B cell (primary cell): Measurements from ENCODE around the gene MTHFSD. TPM values are rescaled to one million over a fixed set of nuclear protein-coding genes. Genes with fewer than 3 reads are reported as not detected.

Experiments
- ATAC-seq: fragments of 200-7000 bp; cut with Tn5 transposase; one replicate; pipeline ENCODE4 v1.10.0; 2021; ENCODE audit warnings: low read depth, mild to moderate bottlenecking, moderate number of reproducible peaks, moderate library complexity
- CTCF ChIA-PET: fragments of 350-600 bp; sonication (Branson Sonifier 250); formaldehyde crosslinking; loops from one replicate; lab custom pipeline; 2021; ENCODE audit warnings: antibody characterized with exemption, inconsistent platforms; lab: Charles Lee
- POLR2A ChIA-PET: fragments of 350-600 bp; sonication (Branson Sonifier 250); formaldehyde crosslinking; loops from one replicate; lab custom pipeline; 2021; ENCODE audit warnings: antibody characterized with exemption; lab: Charles Lee
- DNase-seq: peaks from one replicate; pipeline ENCODE4 v3.0.0; 2013
- H2AFZ ChIP-seq: 2 replicates; pipeline ENCODE4 v1.6.1; 2012; ENCODE audit warnings: mild to moderate bottlenecking, low read depth, low read length; ENCODE audit not compliant: insufficient read depth, poor library complexity, severe bottlenecking
- H3K27ac ChIP-seq, 2 donors: 1 replicate in 1 of 2; 2 replicates in 1 of 2; pipeline ENCODE4 v1.5.1; 2012 to 2013; ENCODE audit warnings: low read length in 2 of 2, mild to moderate bottlenecking in 2 of 2, moderate library complexity in 1 of 2
- H3K27me3 ChIP-seq, 4 experiments: fragments of 200-600 bp in 1 of 4; sonication (generic) in 1 of 4; replicated peaks in 1 of 4; 1 replicate in 2 of 4; 2 replicates in 2 of 4; pipeline versions ENCODE4 v1.6.1 to v1.7.0; 2013 to 2016; ENCODE audit warnings: low read length in 3 of 4, mild to moderate bottlenecking in 2 of 4, mixed read lengths in 1 of 4, moderate library complexity in 1 of 4; ENCODE audit not compliant: insufficient read depth in 4 of 4, control insufficient read depth in 3 of 4; ENCODE audit errors: control extremely low read depth in 1 of 4
- H3K36me3 ChIP-seq, 2 experiments: replicated peaks in 1 of 2; 1 replicate in 1 of 2; 2 replicates in 1 of 2; pipeline versions ENCODE4 v1.6.1 to v1.7.1; 2013; ENCODE audit warnings: low read length in 1 of 2; ENCODE audit not compliant: insufficient read depth in 2 of 2, control insufficient read depth in 1 of 2; ENCODE audit errors: control extremely low read depth in 1 of 2, extremely low read depth in 1 of 2
- H3K4me1 ChIP-seq, 2 donors: fragments of 200-600 bp in 1 of 2; sonication (generic) in 1 of 2; 1 replicate in 1 of 2; 2 replicates in 1 of 2; pipeline versions ENCODE4 v1.5.1 to v1.6.1; 2013 to 2017; ENCODE audit warnings: low read length in 2 of 2; ENCODE audit not compliant: control insufficient read depth in 2 of 2, insufficient read depth in 2 of 2
- H3K4me2 ChIP-seq: replicated peaks from 2 replicates; pipeline ENCODE3; 2012; ENCODE audit warnings: mild to moderate bottlenecking, low read depth, low read length; ENCODE audit not compliant: poor library complexity, severe bottlenecking
- H3K4me3 ChIP-seq, 5 experiments: fragments of 200-600 bp in 1 of 5; sonication (generic) in 1 of 5; 1 replicate in 3 of 5; 2 replicates in 2 of 5; pipeline versions ENCODE4 v1.5.1 to v1.7.0; 2011 to 2016; ENCODE audit warnings: low read length in 4 of 5, mild to moderate bottlenecking in 4 of 5, low read depth in 2 of 5, control low read depth in 1 of 5, moderate library complexity in 1 of 5; ENCODE audit not compliant: insufficient read depth in 1 of 5; ENCODE audit errors: control extremely low read depth in 1 of 5, extremely low read depth in 1 of 5
- H3K79me2 ChIP-seq: fragments of 200-600 bp; sonication (generic); one replicate; pipeline ENCODE4 v1.6.0; 2016; ENCODE audit warnings: low read length; ENCODE audit not compliant: control insufficient read depth, insufficient read depth
- H3K9ac ChIP-seq: fragments of 200-600 bp; sonication (generic); 2 replicates; pipeline ENCODE4 v1.6.1; 2017; ENCODE audit warnings: mild to moderate bottlenecking, low read length, moderate library complexity
- H3K9me3 ChIP-seq, 3 donors: one replicate each; pipeline versions ENCODE4 v1.6.1 to v1.7.1; 2013; ENCODE audit warnings: low read length in 2 of 3; ENCODE audit not compliant: control insufficient read depth in 2 of 3, insufficient read depth in 1 of 3; ENCODE audit errors: control extremely low read depth in 1 of 3
- H4K20me1 ChIP-seq: 2 replicates; pipeline ENCODE4 v1.6.0; 2012; ENCODE audit warnings: mild to moderate bottlenecking, low read length; ENCODE audit not compliant: insufficient read depth, control insufficient read depth, poor library complexity, severe bottlenecking
- H3K27ac Mint-ChIP-seq: one replicate; pipeline ENCODE4 v1.8.0; 2021; ENCODE audit warnings: mixed read lengths
- H3K27me3 Mint-ChIP-seq: one replicate; pipeline ENCODE4 v1.8.0; 2021; ENCODE audit warnings: mixed read lengths
- H3K4me1 Mint-ChIP-seq: one replicate; pipeline ENCODE4 v1.8.0; 2021; ENCODE audit warnings: mixed read lengths
- H3K4me3 Mint-ChIP-seq: one replicate; pipeline ENCODE4 v1.8.0; 2021; ENCODE audit warnings: mixed read lengths
- H3K9me3 Mint-ChIP-seq: one replicate; pipeline ENCODE4 v1.8.0; 2022; ENCODE audit warnings: mixed read lengths; ENCODE audit not compliant: insufficient read depth
- EZH2 ChIP-seq: IDR thresholded peaks from 2 replicates; pipeline ENCODE4 v1.6.1; 2012; ENCODE audit warnings: borderline replicate concordance, low read depth, mild to moderate bottlenecking, moderate library complexity, low read length; ENCODE audit not compliant: insufficient read depth, poor library complexity, severe bottlenecking
- WGBS: methylation state at CpG from one replicate; pipeline ENCODE4 v1.1.5; 2013; ENCODE audit warnings: missing lambda C conversion rate; ENCODE audit not compliant: insufficient coverage; 5-methylcytosine and 5-hydroxymethylcytosine counted together
- intact Hi-C: fragments of 100-400 bp; cut with micrococcal nuclease; formaldehyde crosslinking; loops from one replicate; pipeline ENCODE4 v1.10.0; 2022
- polyA plus RNA-seq: library from polyadenylated mRNA; depleted of rRNA; stranded (reverse); fragments of >200 nt; gene quantifications from 2 replicates; pipeline ENCODE4 v1.2.3, GENCODE V29; 2012
- total RNA-seq, 2 donors: library from RNA; stranded (reverse); fragments of 120-200 nt in 1 of 2; gene quantifications; 1 replicate in 1 of 2; 2 replicates in 1 of 2; pipeline versions ENCODE4 v1.2.3 to v1.2.4, GENCODE V29; 2013 to 2022
- TF ChIP-seq, protein P1 (sequence below): fragments of 200-600 bp; IDR thresholded peaks from one replicate; pipeline ENCODE4 v1.8.0; 2022; ENCODE audit warnings: antibody characterized with exemption, mild to moderate bottlenecking

MTHFSD gene
- total and polyA plus RNA-seq, 2 donors (not counting 1 experiment from before 2014, with no cell fraction given) = 21.5 to 42.0 TPM

DNA sequence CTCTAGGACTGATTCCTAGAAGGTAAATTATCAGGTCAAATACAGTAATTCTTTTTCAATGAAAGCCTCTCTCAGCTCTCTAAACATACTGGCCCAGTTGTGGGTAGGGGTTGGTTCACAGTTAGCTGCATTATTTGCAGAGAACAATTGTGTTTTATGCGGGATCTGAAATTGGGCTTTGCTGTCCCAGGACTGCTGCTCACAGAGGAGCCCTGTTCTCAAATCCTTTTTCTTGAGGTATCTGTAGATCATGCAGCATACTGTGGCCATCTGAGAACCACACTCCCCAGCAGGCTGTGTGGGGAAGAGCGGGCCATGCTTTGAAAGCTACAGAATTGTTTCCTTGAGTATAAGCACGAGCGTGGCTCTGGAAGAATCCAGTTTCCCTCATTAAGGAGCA is 17.5 kb downstream of the MTHFSD start:
- no peak overlapping the region for H3K4me3 Mint-ChIP-seq
- H3K4me3 ChIP-seq = no peak overlapping the region
- no peaks in the 10 kb centered on the region for H3K27me3 ChIP-seq
- H3K4me1 Mint-ChIP-seq = no peaks in the 10 kb centered on the region
- WGBS = 100% methylated on average over 4 of the region's 4 CpGs
- no peak overlapping the region for H3K4me2 ChIP-seq
- POLR2A ChIA-PET = no interaction called here
- no peak for TF ChIP-seq EZH2
- TF ChIP-seq, protein P1, sequence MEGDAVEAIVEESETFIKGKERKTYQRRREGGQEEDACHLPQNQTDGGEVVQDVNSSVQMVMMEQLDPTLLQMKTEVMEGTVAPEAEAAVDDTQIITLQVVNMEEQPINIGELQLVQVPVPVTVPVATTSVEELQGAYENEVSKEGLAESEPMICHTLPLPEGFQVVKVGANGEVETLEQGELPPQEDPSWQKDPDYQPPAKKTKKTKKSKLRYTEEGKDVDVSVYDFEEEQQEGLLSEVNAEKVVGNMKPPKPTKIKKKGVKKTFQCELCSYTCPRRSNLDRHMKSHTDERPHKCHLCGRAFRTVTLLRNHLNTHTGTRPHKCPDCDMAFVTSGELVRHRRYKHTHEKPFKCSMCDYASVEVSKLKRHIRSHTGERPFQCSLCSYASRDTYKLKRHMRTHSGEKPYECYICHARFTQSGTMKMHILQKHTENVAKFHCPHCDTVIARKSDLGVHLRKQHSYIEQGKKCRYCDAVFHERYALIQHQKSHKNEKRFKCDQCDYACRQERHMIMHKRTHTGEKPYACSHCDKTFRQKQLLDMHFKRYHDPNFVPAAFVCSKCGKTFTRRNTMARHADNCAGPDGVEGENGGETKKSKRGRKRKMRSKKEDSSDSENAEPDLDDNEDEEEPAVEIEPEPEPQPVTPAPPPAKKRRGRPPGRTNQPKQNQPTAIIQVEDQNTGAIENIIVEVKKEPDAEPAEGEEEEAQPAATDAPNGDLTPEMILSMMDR = no peak
- H3K9me3 Mint-ChIP-seq = no peaks in the 10 kb centered on the region
- H3K27ac Mint-ChIP-seq = no peak overlapping the region
- H3K9ac ChIP-seq = no peak overlapping the region
- H2AFZ ChIP-seq = no peak overlapping the region
- H3K4me1 ChIP-seq = no peaks in the 10 kb centered on the region
- H3K27me3 Mint-ChIP-seq = no peaks in the 10 kb centered on the region
- no peak overlapping the region for H3K27ac ChIP-seq
- H3K9me3 ChIP-seq = no peaks in the 10 kb centered on the region
- H4K20me1 ChIP-seq = no peaks in the 10 kb centered on the region
- intact Hi-C loops = no loop called here
- ATAC-seq = no peak
- CTCF ChIA-PET = no interaction called here
- no peaks in the 10 kb centered on the region for H3K79me2 ChIP-seq
- H3K36me3 ChIP-seq = peaks cover 3 to 52% of the 10 kb centered on the region in 2 experiments
- DNase-seq = no peak

DNA sequence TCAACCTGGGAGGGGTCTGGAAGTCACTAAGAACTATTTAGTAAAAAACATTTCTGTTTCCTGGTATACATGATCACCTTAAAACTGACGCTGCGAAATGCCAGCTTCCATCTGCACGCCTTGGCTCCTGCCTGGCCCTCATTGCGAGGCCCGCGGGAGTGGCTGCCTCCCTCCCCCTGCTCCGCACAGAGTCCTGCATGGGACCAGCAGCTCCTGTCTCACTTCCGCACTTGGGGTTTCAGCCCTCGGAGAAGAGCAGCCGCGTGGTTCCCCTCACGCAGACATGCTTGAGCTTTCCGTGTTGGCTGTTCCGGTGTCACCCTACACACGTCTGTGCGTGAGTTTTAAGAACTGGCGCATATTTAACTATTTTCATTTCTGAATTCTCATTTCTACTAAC is 18.4 kb downstream of the MTHFSD start:
- no peaks in the 10 kb centered on the region for H3K4me1 ChIP-seq
- no peak for ATAC-seq
- CTCF ChIA-PET = no interaction called here
- Mint-ChIP-seq H3K9me3 (no peaks in the 10 kb centered on the region), H3K4me1 (no peaks in the 10 kb centered on the region), H3K4me3 (no peak overlapping the region), H3K27ac (no peak overlapping the region), H3K27me3 (no peaks in the 10 kb centered on the region)
- H3K4me2 ChIP-seq = no peak overlapping the region
- no peak overlapping the region for H2AFZ ChIP-seq
- intact Hi-C loops = no loop called here
- DNase-seq = no peak
- TF ChIP-seq, protein P1 = no peak
- TF ChIP-seq EZH2 = no peak
- POLR2A ChIA-PET = no interaction called here
- H3K27me3 ChIP-seq = no peaks in the 10 kb centered on the region
- 98% methylated on average over 17 of the region's 17 CpGs for WGBS
- H3K4me3 ChIP-seq = no peak overlapping the region
- H3K9ac ChIP-seq = no peak overlapping the region
- no peaks in the 10 kb centered on the region for H4K20me1 ChIP-seq
- H3K36me3 ChIP-seq = peaks cover 3 to 44% of the 10 kb centered on the region in 2 experiments
- no peaks in the 10 kb centered on the region for H3K79me2 ChIP-seq
- H3K27ac ChIP-seq = no peak overlapping the region
- no peaks in the 10 kb centered on the region for H3K9me3 ChIP-seq
